ENCODE data around the gene SERP1. TPM values are rescaled to one million over a fixed set of nuclear protein-coding genes. Genes with fewer than 3 reads are reported as not detected.
A peak's percentile ranks its signal among the peaks of the same experiment; 100 is the strongest.

The SERP1 gene
- total RNA-seq, 4 donors from 2014 or later = 137 to 273 (median 206) TPM

- H3K4me3 ChIP-seq = no peak overlapping the region
Observed at GRCh38 chr3:150528354-150528797, 17.9 kb downstream of the SERP1 start.

GRCh38 chr3:150527464-150528255 lies 18.6 kb downstream of the SERP1 start:
- Histone ChIP-seq H3K4me3 (no peak overlapping the region), H3K9me3 (no peaks in the 10 kb centered on the region), H3K27me3 (no peaks in the 10 kb centered on the region), H3K36me3 (no peaks in the 10 kb centered on the region), H3K4me1 (no peaks in the 10 kb centered on the region), H3K27ac (no peak overlapping the region)
- DNase-seq = no peak
- TF ChIP-seq POLR2A (IDR thresholded peaks at IDR 0.05) (no peak), CTCF (IDR thresholded peaks at IDR 0.05) (no peak)
- WGBS, 2 donors = 63 to 64% methylated on average over 10 of the region's 10 CpGs
- intact Hi-C loops (cut with DNase I) = no loop called here

More at GRCh38 chr3:150528354-150528797, 17.9 kb downstream of the SERP1 start:
- WGBS, 2 donors = 11 to 14% methylated on average over 2 of the region's 2 CpGs
- intact Hi-C loops (cut with DNase I) = no loop called here
- no peak for DNase-seq
- Histone ChIP-seq H3K4me1 (no peaks in the 10 kb centered on the region), H3K36me3 (no peaks in the 10 kb centered on the region), H3K9me3 (no peaks in the 10 kb centered on the region), H3K27ac (no peak overlapping the region), H3K27me3 (no peaks in the 10 kb centered on the region)
- no peak for TF ChIP-seq POLR2A (IDR thresholded peaks at IDR 0.05)
- peak in 2 of 6 experiments; percentile 7 to 14 for TF ChIP-seq CTCF (IDR thresholded peaks at IDR 0.05)

- H3K36me3 ChIP-seq = no peaks in the 10 kb centered on the region
- TF ChIP-seq CTCF (IDR thresholded peaks at IDR 0.05) = no peak
- no peak for TF ChIP-seq POLR2A (IDR thresholded peaks at IDR 0.05)
- intact Hi-C loops (cut with DNase I) = no loop called here
- H3K4me3 ChIP-seq = no peak overlapping the region
- no peaks in the 10 kb centered on the region for H3K9me3 ChIP-seq
- no peak for DNase-seq
- no peaks in the 10 kb centered on the region for H3K27me3 ChIP-seq
- peaks cover 0 to 5% (median 0%) of the 10 kb centered on the region in 3 donors for H3K4me1 ChIP-seq
- 75 to 79% methylated on average over 2 of the region's 2 CpGs for WGBS, 2 donors
- no peak overlapping the region for H3K27ac ChIP-seq
Observed at GRCh38 chr3:150523538-150523937, 22.8 kb downstream of the SERP1 start.

GRCh38 chr3:150521463-150521862 lies 24.8 kb downstream of the SERP1 start:
- Histone ChIP-seq H3K27me3 (no peaks in the 10 kb centered on the region), H3K4me1 (peaks cover 0 to 6% (median 0%) of the 10 kb centered on the region in 3 donors), H3K4me3 (no peak overlapping the region), H3K27ac (no peak overlapping the region), H3K9me3 (no peaks in the 10 kb centered on the region), H3K36me3 (no peaks in the 10 kb centered on the region)
- WGBS, 2 donors = 66 to 80% methylated on average over 2 of the region's 2 CpGs
- TF ChIP-seq CTCF (IDR thresholded peaks at IDR 0.05) (no peak), POLR2A (IDR thresholded peaks at IDR 0.05) (no peak)
- intact Hi-C loops (cut with DNase I) = no loop called here
- no peak for DNase-seq

- no peak overlapping the region for H3K27ac ChIP-seq
- DNase-seq = no peak
Observed at GRCh38 chr3:150520408-150520807, 25.9 kb downstream of the SERP1 start.

More at GRCh38 chr3:150520408-150520807, 25.9 kb downstream of the SERP1 start:
- no peaks in the 10 kb centered on the region for H3K36me3 ChIP-seq
- TF ChIP-seq CTCF (IDR thresholded peaks at IDR 0.05) (no peak), POLR2A (IDR thresholded peaks at IDR 0.05) (no peak)
- intact Hi-C loops (cut with DNase I) = no loop called here
- 82 to 87% methylated on average over 21 to 24 of the region's 24 CpGs for WGBS, 2 donors
- H3K4me1 ChIP-seq = peaks cover 0 to 6% (median 0%) of the 10 kb centered on the region in 3 donors
- no peaks in the 10 kb centered on the region for H3K9me3 ChIP-seq
- H3K27me3 ChIP-seq = no peaks in the 10 kb centered on the region
- H3K4me3 ChIP-seq = no peak overlapping the region
